ENCODE measurements around the gene LTBP1.

DNA sequence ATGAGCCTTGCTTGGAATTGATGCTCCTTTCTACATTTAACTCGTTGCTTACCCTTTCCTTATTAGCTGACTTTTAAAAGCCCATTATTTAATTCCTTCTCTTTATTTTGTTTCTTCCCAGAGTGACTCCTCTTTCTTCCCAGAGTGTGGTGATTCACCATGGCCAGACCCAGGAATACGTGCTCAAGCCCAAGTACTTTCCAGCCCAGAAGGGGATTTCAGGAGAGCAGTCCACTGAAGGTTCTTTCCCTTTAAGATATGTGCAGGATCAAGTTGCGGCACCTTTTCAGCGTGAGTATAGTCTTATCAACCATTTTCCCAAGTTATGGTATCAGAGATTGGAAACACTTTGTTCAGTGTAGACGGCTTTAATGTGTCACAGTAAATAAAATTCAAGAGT is 163.7 kb downstream of the LTBP1 start:
- TF ChIP-seq, protein P1, sequence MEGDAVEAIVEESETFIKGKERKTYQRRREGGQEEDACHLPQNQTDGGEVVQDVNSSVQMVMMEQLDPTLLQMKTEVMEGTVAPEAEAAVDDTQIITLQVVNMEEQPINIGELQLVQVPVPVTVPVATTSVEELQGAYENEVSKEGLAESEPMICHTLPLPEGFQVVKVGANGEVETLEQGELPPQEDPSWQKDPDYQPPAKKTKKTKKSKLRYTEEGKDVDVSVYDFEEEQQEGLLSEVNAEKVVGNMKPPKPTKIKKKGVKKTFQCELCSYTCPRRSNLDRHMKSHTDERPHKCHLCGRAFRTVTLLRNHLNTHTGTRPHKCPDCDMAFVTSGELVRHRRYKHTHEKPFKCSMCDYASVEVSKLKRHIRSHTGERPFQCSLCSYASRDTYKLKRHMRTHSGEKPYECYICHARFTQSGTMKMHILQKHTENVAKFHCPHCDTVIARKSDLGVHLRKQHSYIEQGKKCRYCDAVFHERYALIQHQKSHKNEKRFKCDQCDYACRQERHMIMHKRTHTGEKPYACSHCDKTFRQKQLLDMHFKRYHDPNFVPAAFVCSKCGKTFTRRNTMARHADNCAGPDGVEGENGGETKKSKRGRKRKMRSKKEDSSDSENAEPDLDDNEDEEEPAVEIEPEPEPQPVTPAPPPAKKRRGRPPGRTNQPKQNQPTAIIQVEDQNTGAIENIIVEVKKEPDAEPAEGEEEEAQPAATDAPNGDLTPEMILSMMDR (IDR thresholded peaks at IDR 0.05), result no peak
- TF ChIP-seq POLR2A (IDR thresholded peaks at IDR 0.05) (no peak), POLR2AphosphoS5 (IDR thresholded peaks at IDR 0.05) (no peak), EP300 (IDR thresholded peaks at IDR 0.05) (no peak)

Data from suprapubic skin (tissue), 4 donors.